GM21528 (cell line): Measurements from ENCODE around the gene BEGAIN.

Source experiments
- ATAC-seq: cut with Tn5 transposase; IDR thresholded peaks from one replicate; pipeline ENCODE4 v1.9.1; 2021; ENCODE audit warnings: mild to moderate bottlenecking, moderate library complexity; ENCODE audit not compliant: unreplicated experiment, low FRiP score

The BEGAIN gene

DNA sequence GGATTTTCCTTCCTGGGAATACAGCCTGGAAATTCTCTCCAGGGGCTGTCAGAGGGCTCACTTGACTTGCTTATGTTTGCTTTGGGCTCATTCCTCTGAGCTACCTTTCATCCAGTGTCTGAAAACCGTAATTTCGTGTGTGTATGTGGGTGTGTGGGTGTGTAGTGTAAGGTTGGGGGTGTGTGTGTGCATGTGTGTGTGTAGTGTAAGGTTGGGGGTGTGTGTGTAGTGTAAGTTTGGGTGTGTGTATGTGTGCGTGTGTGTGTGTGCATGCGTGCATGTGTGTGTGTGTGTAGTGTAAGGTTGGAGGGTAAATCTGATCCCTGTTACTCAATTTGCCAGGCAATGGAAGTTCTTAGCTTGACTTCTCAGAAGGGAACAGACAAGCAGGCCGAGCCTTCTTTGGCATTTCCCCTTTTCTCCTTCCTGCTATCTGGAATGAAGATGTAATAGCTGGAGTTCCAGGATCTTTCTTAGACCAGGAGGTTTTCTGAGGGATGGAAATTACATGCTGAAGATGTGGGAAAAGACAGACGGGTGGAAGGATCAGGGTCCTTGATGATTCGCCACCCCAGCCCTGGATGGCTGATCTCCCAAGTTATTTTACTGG is 15.5 kb upstream of the BEGAIN start:
- ATAC-seq: no peak

GRCh38 chr14:100601914-100602313 is 14.7 kb upstream of the BEGAIN start:
- ATAC-seq: no peak

DNA sequence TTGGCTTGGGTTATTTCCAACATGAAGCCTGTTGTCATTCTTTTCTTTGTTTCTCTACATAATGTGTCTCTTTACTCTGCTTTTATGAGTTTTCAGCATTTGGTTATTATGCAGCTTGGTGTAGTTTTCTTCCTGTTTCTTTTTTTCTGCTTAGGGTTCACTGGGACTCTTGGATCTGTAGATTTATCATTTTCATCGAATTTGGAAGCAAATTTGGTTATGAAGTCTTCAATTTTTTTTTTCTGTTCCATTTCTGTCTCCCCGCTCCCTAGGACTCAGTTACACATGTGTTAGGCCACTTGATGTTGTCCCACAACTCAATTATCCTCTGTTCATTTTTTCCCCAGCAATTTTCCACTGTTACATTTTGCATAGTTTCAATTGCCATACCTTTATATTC is 13.8 kb upstream of the BEGAIN start:
- ATAC-seq: no peak

DNA sequence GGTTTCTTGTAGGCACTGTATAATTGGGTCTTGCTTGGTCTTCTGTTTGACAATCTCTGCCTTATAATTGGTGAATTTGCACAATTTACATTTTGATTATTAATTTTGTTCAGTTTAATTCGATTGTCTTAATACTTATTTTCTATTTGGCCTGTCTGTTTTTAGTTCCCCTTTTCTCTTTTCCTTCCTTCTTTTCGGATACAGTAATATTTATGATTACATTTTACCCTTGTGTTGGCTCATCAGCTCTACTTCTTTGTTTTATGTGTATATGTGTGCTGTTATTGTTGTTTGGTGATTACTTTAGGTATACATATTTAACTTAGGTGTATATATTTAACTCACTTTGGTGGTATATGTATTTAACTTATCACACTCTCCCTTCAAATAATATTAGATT is 12.8 kb upstream of the BEGAIN start:
- ATAC-seq: no peak

DNA sequence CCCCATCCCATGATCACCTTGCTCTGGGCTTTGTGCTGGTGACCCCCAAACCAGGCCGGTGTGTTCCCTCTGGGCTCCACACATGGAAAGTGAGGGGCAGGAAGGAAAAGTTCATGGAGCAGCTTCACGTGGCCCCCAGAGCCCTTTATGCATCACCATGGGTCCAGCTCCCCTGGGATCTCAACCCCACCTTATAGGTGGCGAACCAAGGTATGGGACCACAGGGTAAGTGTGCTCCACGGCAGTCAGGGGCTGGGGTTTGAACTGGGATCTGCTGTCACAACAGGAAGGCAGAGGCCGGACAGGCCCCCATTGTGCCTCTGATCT is 7.4 kb upstream of the BEGAIN start:
- ATAC-seq: no peak

DNA sequence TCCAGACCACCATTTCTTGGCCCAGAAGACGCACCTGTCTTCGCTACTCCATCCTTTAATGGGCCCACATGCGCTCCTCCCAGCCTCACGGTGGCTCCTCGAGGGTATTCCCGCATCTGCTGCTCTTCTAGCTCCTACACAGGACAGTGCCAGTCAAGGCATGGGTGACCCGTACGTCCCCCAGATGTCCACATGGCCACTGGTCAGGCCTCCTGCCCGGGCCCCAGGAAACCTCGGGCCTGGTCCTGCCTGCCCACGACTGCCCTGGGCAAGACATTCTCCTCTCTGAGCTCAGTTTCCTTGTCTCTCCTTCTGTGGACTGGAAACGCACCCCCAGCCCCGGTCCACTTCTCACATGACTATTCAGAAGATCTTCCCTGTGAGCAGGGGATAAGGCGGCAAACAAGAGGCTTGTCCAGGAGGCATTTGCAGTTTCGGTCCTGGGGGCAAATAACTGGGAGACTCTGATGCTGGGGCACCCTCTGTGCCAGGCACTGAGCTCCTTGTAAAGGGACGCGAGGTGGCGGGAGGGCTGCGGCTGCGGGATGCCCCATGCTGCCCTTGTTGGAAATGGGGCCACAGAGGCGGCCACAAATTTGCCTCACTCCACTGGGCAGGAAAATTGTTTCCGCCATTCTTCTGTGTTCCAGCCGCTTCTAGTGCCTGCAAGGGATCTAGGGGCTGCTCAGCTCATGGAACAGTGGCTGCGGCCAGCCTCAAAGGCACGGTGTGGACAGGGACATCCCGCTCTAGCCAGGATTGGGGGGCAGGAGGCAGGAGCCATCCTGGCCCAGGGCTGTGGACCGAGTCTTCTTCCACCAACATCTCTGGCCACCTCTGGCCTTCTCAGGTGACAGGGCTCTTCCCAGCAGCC is 6.8 kb upstream of the BEGAIN start:
- no peak for ATAC-seq

- ATAC-seq: no peak
Measured at GRCh38 chr14:100592972-100593371, 5.8 kb upstream of the BEGAIN start.

- no peak for ATAC-seq
Measured at GRCh38 chr14:100592461-100592891, 5.3 kb upstream of the BEGAIN start.

GRCh38 chr14:100591453-100592371 is 4.5 kb upstream of the BEGAIN start:
- ATAC-seq: no peak

DNA sequence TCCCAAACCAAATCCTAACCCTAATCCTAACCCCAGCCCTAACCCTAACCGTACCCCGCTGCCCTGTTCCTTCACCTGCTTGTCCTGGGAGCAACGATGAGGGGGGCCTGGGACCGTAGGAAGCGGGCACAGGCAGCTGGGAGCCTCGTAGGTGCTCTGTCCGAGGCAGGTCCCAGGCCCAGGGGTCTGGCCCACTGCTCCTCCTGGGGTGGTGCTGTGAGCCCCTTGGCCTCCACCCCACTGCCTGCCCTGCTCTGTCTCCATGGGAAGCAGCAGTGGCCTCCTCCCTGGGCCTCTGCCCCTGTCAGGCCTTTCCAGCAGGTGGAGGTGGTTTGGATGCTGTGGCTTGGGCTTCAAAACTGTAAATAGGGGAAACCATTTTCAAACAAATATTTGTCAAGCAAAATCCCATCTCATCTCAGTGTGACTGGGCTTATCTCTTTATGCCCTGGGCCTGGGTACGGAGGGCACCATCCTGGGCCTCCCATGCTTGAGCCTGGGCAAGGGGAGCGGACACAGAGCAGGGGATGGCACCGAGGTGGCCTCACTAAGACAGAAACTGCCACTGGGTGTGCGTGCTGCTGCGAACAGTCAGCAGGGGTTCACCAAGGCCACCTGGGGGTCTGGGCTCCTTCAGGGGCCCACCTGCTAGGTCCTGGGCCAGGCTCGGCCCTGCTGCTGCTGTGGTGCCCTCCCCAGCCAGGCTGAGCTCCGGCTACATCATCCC is 3.7 kb upstream of the BEGAIN start:
- ATAC-seq: no peak

GRCh38 chr14:100589760-100590469 is 2.7 kb upstream of the BEGAIN start:
- no peak for ATAC-seq

DNA sequence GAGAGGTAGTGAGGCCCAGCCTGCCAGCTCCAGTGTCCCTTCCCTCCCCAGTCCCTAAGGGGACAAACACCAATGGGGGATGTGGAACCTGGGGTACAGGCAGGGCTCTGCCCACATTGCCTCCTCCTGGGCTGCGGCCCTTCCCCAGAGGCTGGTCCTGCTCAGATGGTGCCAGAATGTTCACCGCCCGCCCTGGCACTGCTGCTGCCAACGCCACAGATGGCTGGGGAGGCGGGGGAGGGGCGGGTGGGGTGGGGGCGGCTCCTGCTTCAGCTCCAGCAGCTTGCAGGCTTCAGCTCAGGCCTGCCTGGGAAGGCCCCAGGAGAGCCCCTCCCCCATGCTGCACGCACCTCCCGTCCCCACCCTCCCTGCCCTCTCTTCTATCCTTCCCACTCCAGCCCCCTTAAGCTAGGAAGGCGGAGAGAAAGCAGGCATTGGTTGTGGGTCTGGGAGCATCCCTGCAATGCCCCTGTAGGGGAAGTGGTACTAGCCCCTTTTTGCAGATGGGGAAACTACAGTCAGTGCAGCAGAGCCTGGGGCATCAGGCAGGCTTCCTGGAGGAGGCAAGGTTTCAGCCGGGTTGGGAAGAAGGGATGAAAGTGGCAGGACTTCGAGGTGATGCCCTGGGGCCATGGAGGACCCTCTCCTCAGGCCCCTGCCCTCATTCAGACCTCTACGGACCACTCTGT is 2.0 kb upstream of the BEGAIN start:
- ATAC-seq: no peak

GRCh38 chr14:100588671-100589070 is 1.5 kb upstream of the BEGAIN start:
- no peak for ATAC-seq

GRCh38 chr14:100587763-100588411 is 670 bp upstream of the BEGAIN start:
- no peak for ATAC-seq

DNA sequence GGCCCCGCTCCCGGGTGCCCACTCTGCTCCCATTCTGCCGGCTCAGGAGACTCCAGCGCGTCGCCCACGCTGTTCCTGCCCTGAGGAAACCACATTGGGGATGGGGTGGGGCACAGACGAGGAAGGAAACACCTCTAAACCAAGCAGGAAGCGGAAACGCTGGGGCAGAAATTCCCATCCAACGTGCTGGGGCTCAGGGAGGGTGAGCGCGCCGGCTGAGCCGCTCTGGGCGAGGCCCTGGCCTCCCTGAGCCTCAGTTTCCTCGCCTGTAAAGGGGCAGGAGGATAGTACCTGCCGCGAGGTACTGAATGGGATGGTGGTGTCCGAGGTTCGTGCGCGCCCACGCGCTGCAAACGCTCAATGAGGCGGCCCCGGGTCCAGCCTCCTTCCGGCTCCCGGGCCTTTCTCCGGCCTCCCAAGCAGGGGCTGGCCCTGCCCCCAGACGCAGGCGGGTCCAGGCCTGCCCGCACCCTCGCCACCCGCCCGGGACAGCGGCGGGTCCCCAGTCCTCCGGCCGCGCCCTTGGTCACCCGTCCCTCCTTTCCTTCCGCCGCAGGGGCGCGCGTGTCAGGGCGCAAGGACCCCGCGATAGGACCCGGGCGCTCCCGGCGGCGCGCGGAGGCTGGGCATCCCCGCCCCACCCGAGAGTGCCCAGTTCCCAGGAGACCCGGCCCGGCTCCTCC is 673 bp downstream of the BEGAIN start:
- ATAC-seq: no peak

DNA sequence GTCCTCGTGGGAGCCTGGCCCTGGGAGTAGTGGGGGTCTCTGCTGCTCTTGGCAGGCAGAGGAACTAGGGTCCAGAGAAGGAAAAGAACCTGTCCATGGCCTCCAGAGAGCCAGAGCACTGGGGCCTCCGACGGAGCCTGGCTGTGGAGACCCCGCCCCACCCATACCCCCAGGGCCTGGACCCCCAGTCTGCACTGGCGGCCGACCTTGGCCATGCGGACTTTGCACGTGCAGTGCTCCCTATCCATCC is 1.1 kb downstream of the BEGAIN start:
- no peak for ATAC-seq

DNA sequence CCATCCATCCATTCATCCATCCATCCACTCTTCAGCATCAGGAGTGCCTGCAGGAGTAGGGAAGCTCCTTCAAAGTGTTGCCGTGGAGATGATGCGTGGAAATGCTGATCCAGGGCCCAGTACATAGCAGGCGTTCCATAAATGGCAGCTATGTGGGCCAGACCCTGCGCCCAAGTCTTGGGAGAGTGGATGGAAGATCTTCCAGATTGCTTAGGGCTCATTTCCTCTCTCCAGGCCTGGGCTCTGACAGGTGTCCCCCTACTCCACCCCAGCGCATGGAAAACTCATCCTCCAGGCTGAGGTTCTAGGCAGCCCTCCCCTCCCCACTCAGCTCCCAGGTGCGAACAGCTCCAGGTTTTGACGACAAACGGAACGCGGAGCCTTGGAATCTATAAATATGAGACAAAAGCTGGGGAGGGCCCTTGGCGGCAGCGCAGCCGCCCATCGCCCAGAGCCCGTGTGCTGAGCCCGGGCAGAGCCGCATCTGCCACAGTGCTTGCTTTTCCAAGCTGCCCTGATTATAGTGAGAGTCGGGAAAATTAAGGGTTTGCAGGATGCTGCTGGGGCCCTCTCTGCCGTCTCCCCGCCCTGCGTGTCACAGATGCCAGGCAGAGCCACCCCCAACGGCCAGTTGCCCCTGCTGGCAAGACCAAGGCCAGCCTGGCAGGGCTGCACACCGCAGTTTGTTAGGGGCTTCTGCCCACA is 1.6 kb downstream of the BEGAIN start:
- no peak for ATAC-seq
